GM23248 (cell line): ENCODE results near the gene PLCB4. TPM values are rescaled to one million over a fixed set of nuclear protein-coding genes. Genes with fewer than 3 reads are reported as not detected.
A peak's percentile ranks its signal among the peaks of the same experiment; 100 is the strongest.

Experiments used
- DNase-seq: peaks from one replicate; pipeline ENCODE4 v3.0.0-alpha.2; 2015
- H2AFZ ChIP-seq: fragments of 200-600 bp; sonication (generic); 2 replicates; pipeline ENCODE4 v1.6.1; 2016; ENCODE audit warnings: antibody characterized with exemption
- H3F3A ChIP-seq: fragments of 200-600 bp; sonication (generic); 2 replicates; pipeline ENCODE4 v1.6.1; 2016; ENCODE audit warnings: mild to moderate bottlenecking, antibody characterized with exemption, mixed run types; ENCODE audit not compliant: insufficient read depth
- H3K27ac ChIP-seq: fragments of 200-600 bp; sonication (generic); 2 replicates; pipeline ENCODE4 v1.5.1; 2016; ENCODE audit warnings: mild to moderate bottlenecking
- H3K27me3 ChIP-seq: fragments of 200-600 bp; sonication (generic); replicated peaks from 2 replicates; pipeline ENCODE4 v1.6.1; 2016; ENCODE audit warnings: mild to moderate bottlenecking; ENCODE audit not compliant: insufficient read depth
- H3K36me3 ChIP-seq: fragments of 200-600 bp; sonication (generic); 2 replicates; pipeline ENCODE4 v1.6.1; 2016; ENCODE audit warnings: low read depth, mild to moderate bottlenecking
- H3K4me1 ChIP-seq: fragments of 200-600 bp; sonication (generic); 2 replicates; pipeline ENCODE4 v1.6.1; 2016; ENCODE audit warnings: mild to moderate bottlenecking; ENCODE audit not compliant: insufficient read depth
- H3K4me2 ChIP-seq: fragments of 200-600 bp; sonication (generic); one replicate; pipeline ENCODE4 v1.6.1; 2016; ENCODE audit warnings: mild to moderate bottlenecking; ENCODE audit not compliant: unreplicated experiment
- H3K4me3 ChIP-seq: fragments of 200-600 bp; sonication (generic); 2 replicates; pipeline ENCODE4 v1.5.1; 2016; ENCODE audit warnings: mild to moderate bottlenecking
- H3K79me2 ChIP-seq: fragments of 200-600 bp; sonication (generic); 2 replicates; pipeline ENCODE4 v1.6.1; 2016; ENCODE audit warnings: mild to moderate bottlenecking; ENCODE audit not compliant: insufficient read depth
- H3K9ac ChIP-seq: fragments of 200-600 bp; sonication (generic); 2 replicates; pipeline ENCODE4 v1.6.1; 2016; ENCODE audit warnings: mild to moderate bottlenecking
- H3K9me2 ChIP-seq: fragments of 200-600 bp; sonication (generic); 2 replicates; pipeline ENCODE4 v1.6.1; 2016; ENCODE audit warnings: mixed run types, mild to moderate bottlenecking, moderate library complexity; ENCODE audit not compliant: insufficient read depth
- H3K9me3 ChIP-seq: fragments of 200-600 bp; sonication (generic); one replicate; pipeline ENCODE4 v1.6.1; 2017; ENCODE audit warnings: low read depth
- H4K20me1 ChIP-seq: fragments of 200-600 bp; sonication (generic); 2 replicates; pipeline ENCODE4 v1.6.0; 2016; ENCODE audit not compliant: insufficient read depth
- EZH2 ChIP-seq: fragments of 200-600 bp; sonication (generic); IDR thresholded peaks from 2 replicates; pipeline ENCODE4 v1.6.1; 2018; ENCODE audit warnings: antibody characterized with exemption, mild to moderate bottlenecking; ENCODE audit not compliant: insufficient read depth, poor library complexity, severe bottlenecking
- EZH2phosphoT487 ChIP-seq: fragments of 200-600 bp; sonication (generic); IDR thresholded peaks from 2 replicates; pipeline ENCODE4 v1.6.1; 2018; ENCODE audit warnings: antibody characterized with exemption, moderate library complexity, mild to moderate bottlenecking, low read depth; ENCODE audit not compliant: insufficient read depth
- WGBS, 2 experiments: methylation state at CpG; one replicate each; pipeline ENCODE4 v1.1.6; 2015 to 2017; ENCODE audit warnings: low lambda C conversion rate in 2 of 2, low coverage in 1 of 2; ENCODE audit errors: missing lambda C conversion rate in 2 of 2; 5-methylcytosine and 5-hydroxymethylcytosine counted together
- in situ Hi-C: fragments of 300-500 bp; cut with MboI; formaldehyde crosslinking; loops from 2 replicates; pipeline ENCODE4 v1.15.0; 2020
- polyA plus RNA-seq: library from polyadenylated mRNA; unstranded; fragments of >200 nt; fragmentation: Nextera tagmentation; extraction: Ambion mirVana; gene quantifications from 2 replicates; pipeline ENCODE4 v1.2.1, GENCODE V29; 2016
- total RNA-seq: library from RNA; depleted of rRNA; stranded (reverse); fragments of >200 nt; shearing (Covaris generic); gene quantifications from 2 replicates; pipeline ENCODE4 v1.2.3, GENCODE V29; 2014

Gene PLCB4
- total and polyA plus RNA-seq, 2 experiments from 2014 or later, result 5.0 to 9.5 TPM

DNA sequence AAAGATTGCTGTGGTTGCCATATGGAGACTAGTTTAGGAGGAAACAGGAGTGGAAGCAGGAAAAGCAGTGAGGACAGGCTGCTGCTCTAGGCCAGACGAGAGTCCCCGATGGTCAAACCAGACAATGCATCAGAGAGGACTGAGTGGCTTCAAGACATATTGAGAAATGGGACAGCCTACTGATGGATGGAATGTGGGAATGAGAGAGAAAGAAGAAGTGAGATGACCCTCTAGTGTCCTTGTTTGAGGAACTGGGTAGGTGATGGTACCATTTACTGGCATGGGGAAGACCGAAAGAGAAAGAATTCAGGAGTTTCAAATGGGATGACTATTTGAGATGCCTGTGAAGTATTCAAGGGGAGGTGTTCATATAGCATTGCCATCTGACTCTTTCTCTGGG lies 333.7 kb downstream of the PLCB4 start:
- Histone ChIP-seq H3K27ac (no peak overlapping the region), H3K9ac (no peak overlapping the region), H3K79me2 (no peaks in the 10 kb centered on the region), H3F3A (peaks cover 9% of the 10 kb centered on the region; the same call in 1 of the 2 replicates), H3K36me3 (no peaks in the 10 kb centered on the region), H4K20me1 (no peaks in the 10 kb centered on the region), H3K4me2 (no peak overlapping the region), H3K4me3 (no peak overlapping the region), H2AFZ (no peak overlapping the region), H3K4me1 (peaks cover 13% of the 10 kb centered on the region), H3K27me3 (no peaks in the 10 kb centered on the region), H3K9me2 (no peaks in the 10 kb centered on the region), H3K9me3 (no peaks in the 10 kb centered on the region)
- TF ChIP-seq EZH2, result no peak
- no peak for TF ChIP-seq EZH2phosphoT487
- WGBS, 2 experiments, result 85 to 97% methylated on average over 3 of the region's 3 CpGs
- DNase-seq, result no peak
- in situ Hi-C loops, result loop anchor here (25.0 kb wide), 2 partner anchors 510 to 1035 kb away; partner anchors contain the start of genes MKKS and SLX4IP

DNA sequence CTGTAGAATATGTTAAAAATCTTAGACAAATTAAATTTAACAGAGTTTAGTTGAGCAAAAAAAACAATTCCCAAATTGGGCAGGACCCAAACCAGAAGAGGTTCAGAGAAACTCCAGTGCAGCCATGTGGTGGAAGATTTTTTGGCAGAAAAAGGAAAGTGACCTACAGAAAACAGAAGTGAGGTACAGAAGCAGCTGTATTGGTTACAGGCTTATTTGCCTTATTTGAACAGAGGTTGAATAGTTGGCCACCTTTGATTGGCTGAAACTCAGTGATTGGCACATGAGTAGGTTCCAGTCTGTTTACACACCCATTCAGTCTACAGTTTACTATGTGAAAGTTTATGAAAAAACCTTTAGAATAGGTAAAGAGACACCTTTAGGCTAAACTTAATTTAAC lies 334.6 kb downstream of the PLCB4 start:
- no peaks in the 10 kb centered on the region for H3K36me3 ChIP-seq
- H2AFZ ChIP-seq, result no peak overlapping the region
- peaks cover 16% of the 10 kb centered on the region for H3K4me1 ChIP-seq
- no peak overlapping the region for H3K27ac ChIP-seq
- H3K9ac ChIP-seq, result no peak overlapping the region
- in situ Hi-C loops, result loop anchor here (25.0 kb wide), 2 partner anchors 509 to 1034 kb away; partner anchors contain the start of genes MKKS and SLX4IP
- H3K9me2 ChIP-seq, result no peaks in the 10 kb centered on the region
- no peaks in the 10 kb centered on the region for H3K79me2 ChIP-seq
- H3K4me2 ChIP-seq, result no peak overlapping the region
- no peaks in the 10 kb centered on the region for H3K9me3 ChIP-seq
- peaks cover 12% of the 10 kb centered on the region for H3F3A ChIP-seq
- H3K4me3 ChIP-seq, result no peak overlapping the region
- H4K20me1 ChIP-seq, result no peaks in the 10 kb centered on the region
- TF ChIP-seq EZH2phosphoT487, result no peak
- no peak for TF ChIP-seq EZH2
- no peak for DNase-seq
- H3K27me3 ChIP-seq, result no peaks in the 10 kb centered on the region

- Histone ChIP-seq H3K79me2 (no peaks in the 10 kb centered on the region), H2AFZ (no peak overlapping the region), H3K36me3 (no peaks in the 10 kb centered on the region), H3K4me3 (no peak overlapping the region), H3K9me3 (no peaks in the 10 kb centered on the region), H4K20me1 (no peaks in the 10 kb centered on the region), H3K9me2 (no peaks in the 10 kb centered on the region), H3K4me1 (peaks cover 26% of the 10 kb centered on the region), H3K4me2 (peak overlapping the region; percentile 65), H3K27me3 (no peaks in the 10 kb centered on the region), H3K9ac (no peak overlapping the region), H3F3A (peaks cover 20% of the 10 kb centered on the region), H3K27ac (peak overlapping the region; percentile 37)
- WGBS, 2 experiments, result 36 to 37% methylated on average over 8 of the region's 8 CpGs
- peak; percentile 68 for DNase-seq
- in situ Hi-C loops, result loop anchor here (5.0 to 25.0 kb wide), 3 partner anchors 199 to 1029 kb away; partner anchors contain the start of genes MKKS and SLX4IP
- TF ChIP-seq EZH2phosphoT487 (no peak), EZH2 (no peak)
These were observed 339.0 kb downstream of the PLCB4 start for GRCh38 chr20:9407805-9408421.

DNA sequence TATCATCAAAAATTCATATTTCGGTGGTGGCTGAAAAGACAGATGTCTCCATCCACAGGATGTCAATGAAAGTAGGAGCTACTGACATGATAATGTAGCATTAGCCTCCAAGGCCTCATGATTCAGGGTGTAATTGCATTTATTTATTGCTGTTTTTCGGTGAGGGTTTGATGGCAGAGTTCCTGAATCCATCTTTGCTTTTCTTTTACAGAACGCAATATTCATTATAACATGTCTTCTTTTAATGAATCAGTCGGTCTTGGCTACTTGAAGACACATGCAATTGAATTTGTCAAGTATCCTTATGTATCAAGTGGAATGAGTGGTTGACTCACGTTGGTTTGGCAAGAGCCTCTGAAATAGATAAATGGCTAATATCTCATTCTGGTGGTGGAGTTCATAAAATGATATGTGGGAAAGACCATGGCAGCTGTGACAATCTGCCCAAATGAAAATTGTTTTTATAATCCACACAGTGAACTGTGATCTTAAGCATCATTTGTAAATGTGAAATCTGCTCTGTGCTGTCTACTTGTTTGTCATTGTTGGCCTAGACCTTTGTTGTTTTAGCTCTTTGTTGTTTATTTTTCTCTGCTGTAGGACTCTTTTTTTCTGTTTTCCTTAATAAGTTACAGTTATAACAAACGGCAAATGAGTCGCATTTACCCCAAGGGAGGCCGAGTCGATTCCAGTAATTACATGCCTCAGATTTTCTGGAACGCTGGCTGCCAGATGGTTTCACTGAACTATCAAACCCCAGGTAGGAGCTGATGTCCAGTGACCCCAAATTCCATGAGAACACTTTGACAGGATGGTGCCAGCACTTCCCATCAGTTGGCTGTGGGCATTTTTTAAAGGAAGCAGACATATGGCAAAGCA lies 339.8 kb downstream of the PLCB4 start:
- peak; percentile 71 for DNase-seq

More for the DNA sequence above, 339.8 kb downstream of the PLCB4 start:
- TF ChIP-seq EZH2phosphoT487 (no peak), EZH2 (no peak)
- in situ Hi-C loops, result loop anchor here (5.0 to 25.0 kb wide), 3 partner anchors 199 to 1029 kb away; partner anchors contain the start of genes MKKS and SLX4IP
- 20% methylated on average over 10 of the region's 10 CpGs for WGBS, 2 experiments
- Histone ChIP-seq H3K9me2 (no peaks in the 10 kb centered on the region), H3K27ac (peak overlapping the region; percentile 37), H3K79me2 (no peaks in the 10 kb centered on the region), H3K9me3 (no peaks in the 10 kb centered on the region), H3K4me3 (no peak overlapping the region), H3K9ac (0 out of 2 replicates have a peak overlapping the region, but pooled peaks have one; percentile 9), H3K4me2 (peak overlapping the region; percentile 65), H3K4me1 (peaks cover 26% of the 10 kb centered on the region), H3K36me3 (no peaks in the 10 kb centered on the region), H2AFZ (no peak overlapping the region), H3K27me3 (no peaks in the 10 kb centered on the region), H4K20me1 (no peaks in the 10 kb centered on the region), H3F3A (peaks cover 20% of the 10 kb centered on the region)
